GM21786 (cell line): ENCODE data around the gene KIAA0513.
A peak's percentile ranks its signal among the peaks of the same experiment; 100 is the strongest.
"Not testable (repeated sequence)": the region's sequence is repeated elsewhere in the genome, so short reads cannot be mapped to it uniquely, and the experiment has no call there.

Experiments
- ATAC-seq: cut with Tn5 transposase; IDR thresholded peaks from one replicate; pipeline ENCODE4 v1.9.1; 2021; ENCODE audit not compliant: unreplicated experiment

KIAA0513 gene

DNA sequence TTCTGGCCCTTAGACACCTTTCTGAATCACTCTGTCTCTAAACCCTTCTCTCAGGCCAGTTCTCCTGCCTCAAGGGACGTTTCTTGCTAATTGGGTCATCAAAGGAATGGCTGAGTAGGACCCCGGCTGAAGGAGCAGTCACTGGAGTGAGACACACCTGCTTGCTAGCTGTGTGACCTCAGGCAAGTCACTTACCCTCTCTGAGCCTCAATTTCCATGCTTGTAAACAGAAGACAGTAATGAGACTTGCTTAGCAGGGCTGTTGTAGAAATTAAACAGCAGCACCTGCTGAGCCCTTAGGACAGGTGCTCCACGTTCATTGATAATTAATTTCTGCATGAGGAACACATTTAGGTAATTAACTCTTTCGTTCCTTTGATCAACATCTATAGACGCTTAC lies 77.9 kb downstream of the KIAA0513 start:
- ATAC-seq: no peak

DNA sequence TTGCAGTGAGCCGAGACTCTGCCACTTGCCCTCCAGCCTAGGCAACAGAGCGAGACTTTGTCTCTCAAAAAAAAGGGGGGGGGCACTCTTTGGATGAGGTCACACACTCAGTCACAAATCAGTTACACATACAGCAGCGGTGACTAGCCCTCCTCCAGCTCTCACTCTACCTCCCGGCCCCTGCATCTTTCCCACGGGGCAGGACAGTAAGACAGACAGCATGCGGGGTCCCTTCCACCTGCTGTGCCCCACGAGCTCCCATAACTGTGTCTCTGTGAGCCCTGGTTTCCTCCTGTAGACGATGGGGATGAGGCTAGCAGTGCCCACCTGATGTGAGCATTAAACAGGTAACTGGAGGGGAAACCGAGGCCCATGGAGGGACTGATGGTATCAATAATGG lies 79.5 kb downstream of the KIAA0513 start:
- no peak for ATAC-seq

- no peak for ATAC-seq
Measured at GRCh38 chr16:85107532-85107931, 79.9 kb downstream of the KIAA0513 start.

DNA sequence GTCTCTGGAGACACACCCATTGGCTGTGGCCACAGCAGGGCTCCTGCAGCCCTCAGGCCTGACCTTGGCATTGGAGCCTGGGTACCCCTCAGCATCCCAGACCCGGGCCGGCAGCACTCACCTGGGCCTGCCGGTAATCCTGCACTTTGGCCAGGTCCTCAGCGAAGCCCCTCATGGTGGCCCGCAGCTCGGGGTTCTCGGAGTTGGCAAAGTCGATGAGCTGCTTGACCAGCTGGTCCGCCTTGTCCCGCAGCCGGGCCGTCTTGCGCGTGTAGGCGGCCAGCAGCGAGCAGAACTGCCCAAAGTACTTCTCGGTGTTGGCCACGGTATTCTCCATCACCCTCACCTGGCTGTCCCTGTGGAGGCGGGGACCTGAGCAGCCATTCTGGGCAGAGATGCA lies 82.5 kb downstream of the KIAA0513 start:
- no peak for ATAC-seq

- no peak for ATAC-seq
Measured at GRCh38 chr16:85111184-85111583, 83.6 kb downstream of the KIAA0513 start.

- no peak for ATAC-seq
Measured at GRCh38 chr16:85112364-85112763, 84.8 kb downstream of the KIAA0513 start, which contains the start of gene CIBAR2. CIBAR2 (minus strand) TSS chr16:85112472; CDS start chr16:85112352, 120 bp downstream.

DNA sequence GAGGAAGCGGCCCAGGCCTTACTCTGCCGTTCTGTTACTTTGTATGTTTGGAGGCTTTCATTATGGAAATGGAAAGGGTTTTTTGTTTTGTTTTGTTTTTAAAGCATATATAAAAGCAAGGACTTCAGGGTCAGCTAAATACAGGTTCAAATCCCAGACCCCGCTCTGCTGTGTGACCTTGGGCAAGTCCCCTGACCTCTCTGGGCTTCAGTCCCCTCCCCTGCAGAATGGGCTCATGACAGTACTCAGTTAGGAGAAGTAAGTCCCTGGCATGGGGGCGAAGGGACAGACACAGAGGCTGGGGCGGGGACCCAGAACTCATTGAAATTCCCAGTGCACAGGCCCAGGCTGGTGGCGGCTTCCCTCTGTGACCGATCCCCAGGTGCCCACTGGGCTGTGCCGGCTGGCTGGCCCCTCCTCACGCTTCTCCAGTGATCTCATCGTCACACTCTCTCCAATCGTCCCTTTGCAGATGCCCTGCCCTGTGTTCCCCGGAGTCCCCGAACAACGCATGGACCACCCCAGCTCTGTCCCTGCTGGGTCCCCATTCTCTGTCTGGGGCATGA lies 85.7 kb downstream of the KIAA0513 start:
- no peak for ATAC-seq

- no peak for ATAC-seq
Measured at GRCh38 chr16:85113913-85114312, 86.3 kb downstream of the KIAA0513 start.

GRCh38 chr16:85114909-85115567 lies 87.4 kb downstream of the KIAA0513 start:
- ATAC-seq: peak; percentile 79

DNA sequence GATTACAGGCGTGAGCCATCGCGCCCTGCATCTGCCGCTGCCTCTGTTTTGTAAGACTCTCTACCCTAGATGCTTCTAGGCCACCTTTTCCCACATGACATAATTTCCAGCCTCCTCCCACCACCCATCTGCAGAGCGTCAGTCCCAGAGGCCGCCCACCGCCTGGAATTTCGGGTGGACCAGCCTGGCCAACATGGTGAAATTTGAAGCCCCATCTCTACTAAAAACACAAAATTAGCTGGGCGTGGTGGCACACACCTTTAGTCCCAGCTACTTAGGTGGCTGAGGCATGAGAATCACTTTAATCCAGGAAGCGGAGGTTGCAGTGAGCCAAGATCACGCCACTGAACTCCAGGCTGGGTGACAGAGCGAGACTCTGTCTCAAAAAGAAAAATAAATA lies 89.8 kb downstream of the KIAA0513 start:
- ATAC-seq: no peak

- no peak for ATAC-seq
Measured at GRCh38 chr16:85120006-85120340, 92.4 kb downstream of the KIAA0513 start.

DNA sequence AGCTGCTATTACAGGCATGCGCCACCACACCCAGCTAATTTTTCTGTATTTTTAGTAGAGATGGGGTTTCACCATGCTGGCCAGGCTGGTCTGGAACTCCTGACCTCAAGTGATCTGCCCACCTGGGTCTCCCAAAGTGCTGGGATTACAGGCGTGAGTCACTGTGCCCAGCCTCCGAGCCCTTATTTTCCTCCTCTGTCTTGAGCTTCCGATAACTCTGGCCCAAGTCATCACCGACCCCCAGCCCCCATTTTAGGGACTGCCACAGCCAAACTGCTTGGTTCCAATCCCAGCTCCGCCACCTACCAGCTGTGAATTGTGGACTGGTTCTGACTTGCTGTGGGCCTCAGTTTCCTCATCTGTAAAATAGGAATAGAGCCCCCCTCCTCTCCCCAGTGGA lies 95.8 kb downstream of the KIAA0513 start:
- ATAC-seq: not testable (repeated sequence)

DNA sequence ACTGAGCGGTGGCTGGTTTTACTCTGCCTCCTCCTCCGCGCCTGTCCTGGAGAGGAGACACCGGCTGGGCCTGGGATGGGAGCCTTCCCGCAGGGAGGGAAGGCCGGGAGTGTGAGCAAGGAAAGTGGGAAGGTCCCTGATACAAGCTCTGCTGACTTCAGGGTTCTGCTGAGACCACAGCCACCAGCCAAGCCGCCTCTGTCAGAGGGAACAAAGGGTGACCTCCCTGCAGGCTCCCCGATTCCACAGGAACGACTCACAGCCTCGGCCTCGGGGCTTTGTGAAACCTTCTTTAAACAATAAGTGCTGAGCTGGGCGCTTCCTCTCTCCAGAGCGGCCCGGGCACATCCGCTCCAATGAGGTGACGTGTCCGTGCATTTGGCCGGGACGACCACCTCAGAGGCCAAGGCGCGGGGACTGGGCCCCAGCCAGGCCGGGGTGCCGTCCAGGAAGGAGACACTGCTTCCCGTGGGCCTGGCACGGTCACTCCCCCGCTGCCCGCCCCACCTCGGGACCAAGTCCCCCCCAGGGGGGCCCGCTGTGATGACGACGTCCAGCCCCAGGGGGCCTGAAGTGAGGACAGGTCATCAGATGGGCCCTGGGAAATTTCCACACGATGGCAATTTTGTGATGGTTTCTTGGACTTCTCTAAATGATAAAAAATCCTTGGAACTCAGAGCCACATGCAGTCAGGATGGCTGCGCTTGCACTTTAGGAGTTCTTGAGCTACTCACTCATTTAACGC lies 96.5 kb downstream of the KIAA0513 start:
- no peak for ATAC-seq

DNA sequence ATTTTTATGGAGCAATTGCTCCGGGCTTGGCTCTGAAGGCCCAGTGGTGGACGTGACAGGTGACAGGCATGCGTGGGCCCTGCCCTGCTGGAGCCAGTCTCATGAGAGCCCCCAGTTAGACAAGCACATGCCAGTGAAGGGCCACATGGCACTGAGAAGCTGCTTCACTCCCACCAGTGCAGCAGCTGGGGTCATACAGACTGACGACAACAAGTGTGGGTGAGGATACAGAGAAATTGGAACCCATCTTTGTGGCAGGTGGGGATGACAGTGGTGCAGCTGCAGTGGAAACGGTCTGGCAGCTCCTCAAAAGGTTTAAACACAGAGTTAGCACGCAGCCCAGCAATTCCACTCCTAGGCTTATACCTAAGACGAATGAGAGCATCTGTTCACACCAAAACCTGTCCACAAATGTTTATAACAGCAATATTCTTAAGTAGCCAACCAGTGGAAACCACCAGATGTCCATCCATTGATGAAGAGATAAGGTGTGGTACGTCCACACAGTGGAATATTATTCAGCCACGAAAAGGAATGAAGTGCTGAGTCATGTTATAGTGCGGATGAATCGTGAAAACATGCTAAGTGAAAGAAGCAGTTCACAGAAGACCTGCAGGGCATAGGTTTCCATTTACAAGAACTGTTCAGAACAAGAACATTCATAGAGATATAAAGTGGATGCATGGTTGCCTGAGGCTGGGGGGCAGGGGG lies 97.2 kb downstream of the KIAA0513 start:
- ATAC-seq: no peak

DNA sequence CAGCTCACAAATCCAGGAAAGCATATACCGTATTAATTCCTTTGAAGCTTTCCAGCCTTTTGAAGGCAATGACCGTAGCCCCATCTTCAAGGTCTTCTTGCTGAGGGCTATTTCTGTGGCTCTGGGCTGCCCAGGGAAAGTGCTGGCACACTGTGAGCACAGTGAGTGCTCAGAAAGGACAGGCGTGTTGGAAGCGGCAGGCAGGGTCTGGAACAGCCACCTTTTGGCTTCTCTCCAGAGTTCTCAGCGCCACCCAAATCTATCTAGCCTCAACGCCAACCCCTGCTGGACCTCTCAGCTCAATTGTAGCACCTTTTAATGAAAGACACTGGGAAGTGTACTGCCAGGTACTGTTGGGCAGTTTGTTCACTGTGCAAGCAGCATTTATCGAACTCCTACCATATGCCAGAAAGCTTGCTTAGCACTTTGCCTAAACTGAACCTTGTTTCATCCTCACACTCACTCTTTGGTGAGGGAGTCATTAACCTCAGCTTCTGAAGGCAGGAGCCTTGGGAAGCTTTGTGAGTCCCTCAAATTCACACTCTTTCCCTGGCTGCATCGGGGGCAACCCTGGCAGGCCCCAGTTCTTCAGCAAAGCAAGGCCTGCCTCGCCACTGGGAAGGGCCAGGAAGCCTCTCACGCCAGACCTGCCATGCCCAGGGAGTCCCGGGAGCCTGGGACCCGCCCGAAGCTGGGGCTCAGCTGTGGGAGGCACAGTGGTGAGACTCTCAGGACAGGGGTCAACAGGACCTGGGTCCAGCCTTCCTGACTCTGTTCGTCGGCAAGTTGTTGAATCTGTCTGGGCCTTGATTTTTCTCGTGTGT lies 98.2 kb downstream of the KIAA0513 start:
- no peak for ATAC-seq

DNA sequence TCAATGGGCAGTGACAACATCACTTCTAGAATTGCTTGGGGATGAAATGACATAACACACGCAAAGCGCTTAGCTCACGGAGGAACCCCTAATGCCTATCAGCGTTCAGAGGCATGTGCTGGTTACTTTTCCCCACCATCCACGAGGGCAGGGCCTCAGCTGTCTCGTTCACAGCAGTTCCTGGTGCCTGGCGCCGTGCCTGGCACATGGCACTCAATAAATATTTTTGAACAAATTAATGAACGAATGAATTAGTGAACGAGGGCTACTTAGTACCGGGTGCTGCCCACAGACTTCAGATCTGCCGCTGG lies 98.8 kb downstream of the KIAA0513 start:
- no peak for ATAC-seq

DNA sequence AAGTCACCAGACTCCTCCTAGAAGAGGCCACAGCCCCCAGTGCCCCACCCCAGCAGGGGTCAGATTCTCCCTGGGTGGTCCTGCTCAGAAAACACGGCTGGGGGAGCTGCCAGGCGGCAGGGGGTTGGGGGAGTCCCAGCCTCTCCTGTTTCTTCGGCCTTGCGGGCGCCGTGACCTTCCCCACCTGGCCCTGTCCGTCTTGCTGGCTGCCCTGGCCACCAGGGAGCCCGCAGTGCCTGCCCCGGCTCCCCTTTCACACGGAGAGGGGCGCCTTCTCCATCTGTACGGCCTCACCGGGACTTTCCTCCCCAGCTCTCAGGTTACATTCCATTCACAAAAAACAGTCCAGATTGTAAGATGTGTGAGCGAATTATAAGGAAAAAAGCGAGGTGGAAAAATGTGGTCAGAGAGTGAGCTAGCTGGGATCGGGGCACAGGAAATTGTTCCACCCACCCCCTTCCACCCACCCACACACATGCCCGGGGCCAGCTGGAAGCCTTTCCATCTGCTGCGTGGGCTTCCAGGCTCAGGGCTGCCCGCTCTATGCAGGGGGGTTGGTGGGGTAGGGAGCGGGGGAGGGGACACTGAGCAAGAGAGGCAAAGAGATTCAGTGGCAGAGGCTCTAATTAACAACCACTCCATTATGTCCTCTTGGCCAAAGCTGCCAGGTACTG lies 99.2 kb downstream of the KIAA0513 start:
- ATAC-seq: no peak

GRCh38 chr16:85127379-85127723 lies 99.8 kb downstream of the KIAA0513 start:
- no peak for ATAC-seq

DNA sequence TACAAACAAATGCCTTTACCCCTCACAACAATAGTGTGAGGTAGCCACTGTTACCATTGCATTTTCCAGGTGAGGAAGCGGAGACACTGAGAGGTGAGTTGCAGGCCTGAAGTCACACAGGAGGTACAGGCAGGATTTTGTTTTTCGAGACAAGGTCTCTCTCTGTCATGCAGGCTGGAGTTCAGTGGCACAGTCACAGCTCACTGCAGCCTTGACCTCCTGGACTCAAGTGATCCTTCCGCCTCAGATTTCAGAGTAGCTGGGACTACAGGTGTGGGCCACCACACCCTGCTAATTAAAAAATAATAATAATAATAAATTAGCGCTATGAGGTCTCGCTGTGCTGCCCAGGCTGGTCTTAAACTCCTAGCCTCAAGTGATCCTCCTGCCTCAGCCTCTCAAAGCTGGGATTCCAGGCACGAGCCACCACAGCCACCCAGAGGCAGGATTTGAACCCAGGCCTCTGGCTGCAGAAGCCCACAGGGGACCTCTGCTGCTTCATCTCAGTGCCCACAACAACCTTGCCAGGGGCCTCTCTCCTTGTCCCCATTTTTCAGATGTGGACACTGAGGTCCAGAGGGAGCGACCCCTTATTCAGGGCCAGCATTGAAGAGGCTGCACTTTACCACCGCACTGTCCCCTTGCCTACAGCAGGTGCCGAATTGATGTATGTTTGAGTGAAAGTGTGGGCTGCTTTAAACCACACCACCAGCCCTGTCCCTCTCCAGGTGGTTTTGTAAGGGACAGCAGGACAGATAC lies 100.7 kb downstream of the KIAA0513 start:
- no peak for ATAC-seq
